ENCODE measurements around the gene PITPNM3. TPM values are rescaled to one million over a fixed set of nuclear protein-coding genes. Genes with fewer than 3 reads are reported as not detected.
A peak's percentile ranks its signal among the peaks of the same experiment; 100 is the strongest.

Gene PITPNM3
- total RNA-seq, 1 experiment from 2014 or later: 0.04 TPM

- Histone ChIP-seq H3K4me3 (ENCODE audit: low read length) (no peak overlapping the region), H3K9me3 (ENCODE audit: low read length) (no peaks in the 10 kb centered on the region), H3K9ac (ENCODE audit: low read length) (no peak overlapping the region), H3K4me1 (ENCODE audit: low read length) (peaks cover 18% of the 10 kb centered on the region), H3K4me2 (ENCODE audit: low read depth, low read length, poor library complexity, severe bottlenecking) (no peak overlapping the region), H3K79me2 (ENCODE audit: low read length) (no peaks in the 10 kb centered on the region), H3K36me3 (ENCODE audit: insufficient read depth, low read length) (no peaks in the 10 kb centered on the region), H3K27me3 (ENCODE audit: low read length) (no peaks in the 10 kb centered on the region), H3K9me2 (replicated peaks; ENCODE audit: insufficient read depth, low read length) (no peaks in the 10 kb centered on the region), H3K27ac (ENCODE audit: low read length) (no peak overlapping the region), H2AFZ (ENCODE audit: low read length) (no peak overlapping the region), H4K20me1 (ENCODE audit: insufficient read depth, low read depth, low read length) (no peaks in the 10 kb centered on the region)
- no peak for DNase-seq
These were observed 53.4 kb downstream of the PITPNM3 start for GRCh38 chr17:6502871-6503509.

- Histone ChIP-seq H3K4me3 (ENCODE audit: low read length) (no peak overlapping the region), H3K9ac (ENCODE audit: low read length) (no peak overlapping the region), H2AFZ (ENCODE audit: low read length) (no peak overlapping the region), H3K27me3 (ENCODE audit: low read length) (no peaks in the 10 kb centered on the region), H3K9me2 (replicated peaks; ENCODE audit: insufficient read depth, low read length) (no peaks in the 10 kb centered on the region), H3K4me2 (ENCODE audit: low read depth, low read length, poor library complexity, severe bottlenecking) (no peak overlapping the region), H3K79me2 (ENCODE audit: low read length) (no peaks in the 10 kb centered on the region), H3K4me1 (ENCODE audit: low read length) (peaks cover 27% of the 10 kb centered on the region), H3K9me3 (ENCODE audit: low read length) (no peaks in the 10 kb centered on the region), H3K27ac (ENCODE audit: low read length) (no peak overlapping the region), H3K36me3 (ENCODE audit: insufficient read depth, low read length) (no peaks in the 10 kb centered on the region), H4K20me1 (ENCODE audit: insufficient read depth, low read depth, low read length) (no peaks in the 10 kb centered on the region)
- no peak for DNase-seq
These were observed 54.2 kb downstream of the PITPNM3 start for GRCh38 chr17:6502142-6502541.

- H4K20me1 ChIP-seq (ENCODE audit: insufficient read depth, low read depth, low read length): no peaks in the 10 kb centered on the region
- peaks cover 35% of the 10 kb centered on the region for H3K4me1 ChIP-seq (ENCODE audit: low read length)
- H3K9ac ChIP-seq (ENCODE audit: low read length): no peak overlapping the region
- H3K9me2 ChIP-seq (replicated peaks; ENCODE audit: insufficient read depth, low read length): no peaks in the 10 kb centered on the region
- no peak overlapping the region for H3K27ac ChIP-seq (ENCODE audit: low read length)
- H2AFZ ChIP-seq (ENCODE audit: low read length): no peak overlapping the region
- H3K79me2 ChIP-seq (ENCODE audit: low read length): no peaks in the 10 kb centered on the region
- no peaks in the 10 kb centered on the region for H3K27me3 ChIP-seq (ENCODE audit: low read length)
- no peak overlapping the region for H3K4me3 ChIP-seq (ENCODE audit: low read length)
- no peaks in the 10 kb centered on the region for H3K36me3 ChIP-seq (ENCODE audit: insufficient read depth, low read length)
- H3K4me2 ChIP-seq (ENCODE audit: low read depth, low read length, poor library complexity, severe bottlenecking): no peak overlapping the region
- no peak for DNase-seq
- no peaks in the 10 kb centered on the region for H3K9me3 ChIP-seq (ENCODE audit: low read length)
These were observed 55.0 kb downstream of the PITPNM3 start for GRCh38 chr17:6501359-6501758.

GRCh38 chr17:6498901-6499540 is 57.3 kb downstream of the PITPNM3 start:
- Histone ChIP-seq H3K79me2 (ENCODE audit: low read length) (no peaks in the 10 kb centered on the region), H3K4me3 (ENCODE audit: low read length) (no peak overlapping the region), H4K20me1 (ENCODE audit: insufficient read depth, low read depth, low read length) (no peaks in the 10 kb centered on the region), H3K27ac (ENCODE audit: low read length) (no peak overlapping the region), H3K9ac (ENCODE audit: low read length) (no peak overlapping the region), H3K36me3 (ENCODE audit: insufficient read depth, low read length) (no peaks in the 10 kb centered on the region), H3K9me2 (replicated peaks; ENCODE audit: insufficient read depth, low read length) (no peaks in the 10 kb centered on the region), H3K4me1 (ENCODE audit: low read length) (peaks cover 55% of the 10 kb centered on the region), H2AFZ (ENCODE audit: low read length) (no peak overlapping the region), H3K9me3 (ENCODE audit: low read length) (no peaks in the 10 kb centered on the region), H3K27me3 (ENCODE audit: low read length) (no peaks in the 10 kb centered on the region), H3K4me2 (ENCODE audit: low read depth, low read length, poor library complexity, severe bottlenecking) (no peak overlapping the region)
- no peak for DNase-seq

- Histone ChIP-seq H2AFZ (ENCODE audit: low read length) (no peak overlapping the region), H3K4me3 (ENCODE audit: low read length) (no peak overlapping the region)
- no peak for DNase-seq
These were observed 58.0 kb downstream of the PITPNM3 start for GRCh38 chr17:6498356-6498755.

GRCh38 chr17:6497496-6498221 is 58.7 kb downstream of the PITPNM3 start:
- H3K9me3 ChIP-seq (ENCODE audit: low read length): no peaks in the 10 kb centered on the region
- no peak overlapping the region for H3K4me3 ChIP-seq (ENCODE audit: low read length)
- no peaks in the 10 kb centered on the region for H3K27me3 ChIP-seq (ENCODE audit: low read length)
- no peaks in the 10 kb centered on the region for H3K9me2 ChIP-seq (replicated peaks; ENCODE audit: insufficient read depth, low read length)
- H3K79me2 ChIP-seq (ENCODE audit: low read length): no peaks in the 10 kb centered on the region
- no peaks in the 10 kb centered on the region for H4K20me1 ChIP-seq (ENCODE audit: insufficient read depth, low read depth, low read length)
- no peak for DNase-seq
- peaks cover 55% of the 10 kb centered on the region for H3K4me1 ChIP-seq (ENCODE audit: low read length)
- peak overlapping the region; percentile 85 for H3K4me2 ChIP-seq (ENCODE audit: low read depth, low read length, poor library complexity, severe bottlenecking)
- H3K27ac ChIP-seq (ENCODE audit: low read length): peak overlapping the region; percentile 86
- H2AFZ ChIP-seq (ENCODE audit: low read length): no peak overlapping the region
- H3K9ac ChIP-seq (ENCODE audit: low read length): peak overlapping the region; percentile 66
- H3K36me3 ChIP-seq (ENCODE audit: insufficient read depth, low read length): no peaks in the 10 kb centered on the region

More at GRCh38 chr17:6498356-6498755, 58.0 kb downstream of the PITPNM3 start:
- no peak overlapping the region for H3K4me2 ChIP-seq (ENCODE audit: low read depth, low read length, poor library complexity, severe bottlenecking)
- H3K27me3 ChIP-seq (ENCODE audit: low read length): no peaks in the 10 kb centered on the region
- peaks cover 55% of the 10 kb centered on the region for H3K4me1 ChIP-seq (ENCODE audit: low read length)
- no peak overlapping the region for H3K27ac ChIP-seq (ENCODE audit: low read length)
- H3K79me2 ChIP-seq (ENCODE audit: low read length): no peaks in the 10 kb centered on the region
- H4K20me1 ChIP-seq (ENCODE audit: insufficient read depth, low read depth, low read length): no peaks in the 10 kb centered on the region
- no peaks in the 10 kb centered on the region for H3K9me3 ChIP-seq (ENCODE audit: low read length)
- H3K36me3 ChIP-seq (ENCODE audit: insufficient read depth, low read length): no peaks in the 10 kb centered on the region
- H3K9me2 ChIP-seq (replicated peaks; ENCODE audit: insufficient read depth, low read length): no peaks in the 10 kb centered on the region
- H3K9ac ChIP-seq (ENCODE audit: low read length): no peak overlapping the region

- H3K9me2 ChIP-seq (replicated peaks; ENCODE audit: insufficient read depth, low read length): no peaks in the 10 kb centered on the region
- peak overlapping the region; percentile 85 for H3K4me2 ChIP-seq (ENCODE audit: low read depth, low read length, poor library complexity, severe bottlenecking)
- peak overlapping the region; percentile 86 for H3K27ac ChIP-seq (ENCODE audit: low read length)
- peaks cover 55% of the 10 kb centered on the region for H3K4me1 ChIP-seq (ENCODE audit: low read length)
- H3K9me3 ChIP-seq (ENCODE audit: low read length): no peaks in the 10 kb centered on the region
- peak; percentile 81 for DNase-seq
- H3K4me3 ChIP-seq (ENCODE audit: low read length): peak overlapping the region; percentile 62
- no peaks in the 10 kb centered on the region for H4K20me1 ChIP-seq (ENCODE audit: insufficient read depth, low read depth, low read length)
- H2AFZ ChIP-seq (ENCODE audit: low read length): peak overlapping the region; percentile 74; the same call in 1 of the 2 replicates
- peak overlapping the region; percentile 66 for H3K9ac ChIP-seq (ENCODE audit: low read length)
- no peaks in the 10 kb centered on the region for H3K36me3 ChIP-seq (ENCODE audit: insufficient read depth, low read length)
- no peaks in the 10 kb centered on the region for H3K79me2 ChIP-seq (ENCODE audit: low read length)
- no peaks in the 10 kb centered on the region for H3K27me3 ChIP-seq (ENCODE audit: low read length)
These were observed 59.5 kb downstream of the PITPNM3 start for GRCh38 chr17:6496640-6497441.

- H3K4me2 ChIP-seq (ENCODE audit: low read depth, low read length, poor library complexity, severe bottlenecking): peak overlapping the region; percentile 85
- DNase-seq: peak; percentile 85
- peak overlapping the region; percentile 62 for H3K4me3 ChIP-seq (ENCODE audit: low read length)
These were observed 60.3 kb downstream of the PITPNM3 start for GRCh38 chr17:6496116-6496481.

More at GRCh38 chr17:6496116-6496481, 60.3 kb downstream of the PITPNM3 start:
- Histone ChIP-seq H3K27me3 (ENCODE audit: low read length) (no peaks in the 10 kb centered on the region), H3K4me1 (ENCODE audit: low read length) (peaks cover 49% of the 10 kb centered on the region), H3K79me2 (ENCODE audit: low read length) (no peaks in the 10 kb centered on the region), H3K36me3 (ENCODE audit: insufficient read depth, low read length) (no peaks in the 10 kb centered on the region), H3K27ac (ENCODE audit: low read length) (peak overlapping the region; percentile 86), H2AFZ (ENCODE audit: low read length) (peak overlapping the region; percentile 74), H3K9ac (ENCODE audit: low read length) (peak overlapping the region; percentile 66), H4K20me1 (ENCODE audit: insufficient read depth, low read depth, low read length) (no peaks in the 10 kb centered on the region), H3K9me2 (replicated peaks; ENCODE audit: insufficient read depth, low read length) (no peaks in the 10 kb centered on the region), H3K9me3 (ENCODE audit: low read length) (no peaks in the 10 kb centered on the region)

Measured in Karpas-422 (cell line).